Activated naive CD8-positive, alpha-beta T cell treated with anti-CD3 and anti-CD28 coated beads for 36 hours (primary cell): Measurements from ENCODE around the gene SLC35G3. TPM values are rescaled to one million over a fixed set of nuclear protein-coding genes. Genes with fewer than 3 reads are reported as not detected.
"Not testable (repeated sequence)": the region's sequence is repeated elsewhere in the genome, so short reads cannot be mapped to it uniquely, and the experiment has no call there.

Experiments
- DNase-seq: peaks from one replicate; pipeline ENCODE4 v3.0.0; 2021
- H3K27ac Mint-ChIP-seq: one replicate; pipeline ENCODE4 v1.8.0; 2022; ENCODE audit warnings: mild to moderate bottlenecking, moderate library complexity, mixed read lengths
- H3K27me3 Mint-ChIP-seq: one replicate; pipeline ENCODE4 v1.8.0; 2022; ENCODE audit warnings: mild to moderate bottlenecking, mixed read lengths
- H3K36me3 Mint-ChIP-seq: one replicate; pipeline ENCODE4 v1.8.0; 2021; ENCODE audit warnings: mild to moderate bottlenecking, mixed read lengths
- H3K4me1 Mint-ChIP-seq: one replicate; pipeline ENCODE4 v1.8.0; 2021; ENCODE audit warnings: mixed read lengths
- H3K4me3 Mint-ChIP-seq: one replicate; pipeline ENCODE4 v1.8.0; 2022; ENCODE audit warnings: mild to moderate bottlenecking, moderate library complexity, mixed read lengths
- H3K9me3 Mint-ChIP-seq: one replicate; pipeline ENCODE4 v1.8.0; 2022; ENCODE audit warnings: mixed read lengths
- total RNA-seq, 2 experiments: library from RNA; stranded (reverse); gene quantifications; one replicate each; pipeline ENCODE4 v1.2.3, GENCODE V29; 2021

SLC35G3 gene
- total RNA-seq, 2 experiments from 2014 or later, result not detected

- Mint-ChIP-seq H3K4me3 (no peak overlapping the region), H3K9me3 (peaks cover 2% of the 10 kb centered on the region), H3K27ac (no peak overlapping the region), H3K4me1 (peaks cover 72% of the 10 kb centered on the region), H3K36me3 (peaks cover 2% of the 10 kb centered on the region), H3K27me3 (no peaks in the 10 kb centered on the region)
- DNase-seq, result no peak
Measured at GRCh38 chr17:35184274-35184673, 9.9 kb downstream of the SLC35G3 start.

GRCh38 chr17:35183332-35183731, 10.9 kb downstream of the SLC35G3 start:
- DNase-seq, result peak; percentile 30
- H3K4me1 Mint-ChIP-seq, result peaks cover 65% of the 10 kb centered on the region
- no peak overlapping the region for H3K4me3 Mint-ChIP-seq
- no peaks in the 10 kb centered on the region for H3K27me3 Mint-ChIP-seq
- H3K9me3 Mint-ChIP-seq, result peaks cover 7% of the 10 kb centered on the region
- no peak overlapping the region for H3K27ac Mint-ChIP-seq
- peaks cover 7% of the 10 kb centered on the region for H3K36me3 Mint-ChIP-seq

GRCh38 chr17:35179379-35179778, 14.8 kb downstream of the SLC35G3 start:
- Mint-ChIP-seq H3K36me3 (peaks cover 16% of the 10 kb centered on the region), H3K9me3 (peaks cover 13% of the 10 kb centered on the region), H3K4me1 (peaks cover 68% of the 10 kb centered on the region)
- not testable (repeated sequence) for DNase-seq, H3K27me3 Mint-ChIP-seq, H3K4me3 Mint-ChIP-seq, H3K27ac Mint-ChIP-seq

- H3K4me3 Mint-ChIP-seq, result no peak overlapping the region
- no peak for DNase-seq
- peaks cover 60% of the 10 kb centered on the region for H3K4me1 Mint-ChIP-seq
Measured at GRCh38 chr17:35176897-35177296, 17.3 kb downstream of the SLC35G3 start.

GRCh38 chr17:35175638-35176415, 18.4 kb downstream of the SLC35G3 start:
- peak overlapping the region; percentile 38 for H3K27ac Mint-ChIP-seq
- H3K4me1 Mint-ChIP-seq, result peaks cover 63% of the 10 kb centered on the region
- H3K4me3 Mint-ChIP-seq, result no peak overlapping the region

More at GRCh38 chr17:35176897-35177296, 17.3 kb downstream of the SLC35G3 start:
- Mint-ChIP-seq H3K27ac (peak overlapping the region; percentile 84), H3K27me3 (no peaks in the 10 kb centered on the region), H3K36me3 (peaks cover 16% of the 10 kb centered on the region), H3K9me3 (peaks cover 13% of the 10 kb centered on the region)

DNA sequence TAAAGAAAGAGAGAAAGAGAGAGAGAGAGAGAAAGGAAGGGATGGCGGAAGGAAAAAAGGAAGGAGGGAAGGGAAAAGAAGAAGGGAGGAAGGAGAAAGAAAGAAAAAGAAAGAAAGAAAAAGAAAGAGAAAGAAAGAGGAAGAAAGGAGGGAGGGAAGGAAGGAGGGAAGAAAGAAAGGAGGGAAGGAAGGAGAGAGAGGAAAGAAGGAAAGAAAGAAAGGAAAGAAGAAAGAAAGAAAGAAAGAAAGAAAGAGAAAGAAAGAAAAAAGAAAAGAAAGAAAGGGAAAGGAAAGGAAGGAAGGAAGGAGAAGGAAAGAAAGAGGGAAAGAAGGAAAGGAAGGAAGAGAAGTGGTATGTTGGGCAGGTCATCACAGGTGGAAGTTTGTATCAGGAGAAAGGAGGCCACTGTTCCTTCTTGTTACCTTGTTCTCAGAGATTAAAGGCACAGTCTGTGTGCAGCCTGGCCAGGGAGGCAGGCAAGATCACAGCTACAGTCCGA, 19.3 kb downstream of the SLC35G3 start:
- H3K27me3 Mint-ChIP-seq, result no peaks in the 10 kb centered on the region
- H3K9me3 Mint-ChIP-seq, result peaks cover 13% of the 10 kb centered on the region
- peaks cover 58% of the 10 kb centered on the region for H3K4me1 Mint-ChIP-seq
- DNase-seq, result no peak
- H3K4me3 Mint-ChIP-seq, result no peak overlapping the region
- peaks cover 16% of the 10 kb centered on the region for H3K36me3 Mint-ChIP-seq
- H3K27ac Mint-ChIP-seq, result no peak overlapping the region

More at GRCh38 chr17:35175638-35176415, 18.4 kb downstream of the SLC35G3 start:
- no peak for DNase-seq
- peaks cover 16% of the 10 kb centered on the region for H3K36me3 Mint-ChIP-seq
- peaks cover 13% of the 10 kb centered on the region for H3K9me3 Mint-ChIP-seq
- H3K27me3 Mint-ChIP-seq, result no peaks in the 10 kb centered on the region

GRCh38 chr17:35172321-35172720, 21.9 kb downstream of the SLC35G3 start:
- H3K9me3 Mint-ChIP-seq, H3K36me3 Mint-ChIP-seq, H3K27me3 Mint-ChIP-seq, H3K4me3 Mint-ChIP-seq, DNase-seq: not testable (repeated sequence)
- H3K27ac Mint-ChIP-seq, result peak overlapping the region; percentile 68
- peaks cover 46% of the 10 kb centered on the region for H3K4me1 Mint-ChIP-seq

DNA sequence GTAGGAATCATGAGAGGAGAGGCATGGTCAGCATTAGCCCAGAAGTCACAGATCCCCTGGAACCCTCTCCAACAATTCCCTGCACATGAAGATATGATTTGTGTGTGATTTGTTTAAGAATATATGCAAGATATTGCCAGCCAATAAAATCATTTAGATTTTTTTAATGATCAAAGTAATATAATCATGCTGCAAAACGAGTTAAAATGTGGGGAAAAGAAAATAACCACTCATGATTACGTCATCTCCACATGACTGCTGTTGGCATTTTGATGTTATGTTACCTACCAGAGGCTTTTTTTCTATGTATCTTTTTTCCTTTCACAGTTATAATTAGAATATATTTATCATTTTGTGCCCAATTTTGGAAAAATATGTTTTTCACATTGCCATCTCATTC, 22.4 kb downstream of the SLC35G3 start:
- Mint-ChIP-seq H3K4me3 (peak overlapping the region; percentile 29), H3K27me3 (no peaks in the 10 kb centered on the region), H3K4me1 (peaks cover 42% of the 10 kb centered on the region), H3K36me3 (no peaks in the 10 kb centered on the region), H3K27ac (peak overlapping the region; percentile 80), H3K9me3 (no peaks in the 10 kb centered on the region)
- no peak for DNase-seq

DNA sequence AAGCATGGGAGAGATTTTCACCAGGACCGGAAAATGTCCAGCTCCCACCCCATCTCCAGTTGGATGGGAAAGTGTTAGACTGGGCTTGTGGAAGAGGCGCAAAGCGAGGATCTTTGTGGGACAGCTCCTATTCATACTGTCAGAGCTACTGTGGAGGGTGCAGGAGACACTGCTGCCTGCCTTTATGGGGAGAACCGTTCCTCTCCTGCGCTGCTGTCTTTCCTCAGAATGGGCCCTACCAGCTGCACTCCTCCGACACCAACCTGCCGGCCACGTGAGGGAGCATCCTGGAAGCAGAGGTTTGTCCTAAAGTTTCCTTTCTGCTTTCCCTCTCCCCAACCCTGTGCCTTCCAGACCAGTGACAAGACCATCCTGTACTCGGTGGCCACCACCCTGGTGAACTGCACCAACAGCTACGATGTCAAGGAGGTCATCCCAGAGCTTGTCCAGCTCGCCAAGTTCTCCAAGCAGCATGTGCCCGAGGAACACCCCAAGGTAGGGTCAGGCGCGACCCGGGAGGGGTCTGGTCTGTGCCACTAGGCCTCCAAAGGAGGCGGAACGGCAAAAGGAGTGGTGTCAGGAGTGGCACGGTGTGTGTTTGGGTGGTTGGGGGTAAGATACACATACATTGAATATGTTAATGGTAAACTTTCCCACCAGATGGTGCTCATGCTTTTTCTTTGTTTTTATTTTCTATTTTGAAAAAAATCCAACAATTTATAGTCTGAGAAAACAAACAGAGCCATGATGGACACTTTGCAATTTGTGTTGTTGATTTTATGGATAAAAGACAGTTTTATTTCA, 23.0 kb downstream of the SLC35G3 start:
- Mint-ChIP-seq H3K27ac (peak overlapping the region; percentile 80), H3K4me3 (peak overlapping the region; percentile 29), H3K27me3 (no peaks in the 10 kb centered on the region), H3K36me3 (no peaks in the 10 kb centered on the region), H3K9me3 (no peaks in the 10 kb centered on the region), H3K4me1 (peaks cover 36% of the 10 kb centered on the region)
- no peak for DNase-seq

- DNase-seq, result no peak
- Mint-ChIP-seq H3K4me1 (peaks cover 30% of the 10 kb centered on the region), H3K4me3 (no peak overlapping the region), H3K27me3 (no peaks in the 10 kb centered on the region), H3K36me3 (no peaks in the 10 kb centered on the region), H3K27ac (no peak overlapping the region), H3K9me3 (no peaks in the 10 kb centered on the region)
Measured at GRCh38 chr17:35169835-35170363, 24.3 kb downstream of the SLC35G3 start.

DNA sequence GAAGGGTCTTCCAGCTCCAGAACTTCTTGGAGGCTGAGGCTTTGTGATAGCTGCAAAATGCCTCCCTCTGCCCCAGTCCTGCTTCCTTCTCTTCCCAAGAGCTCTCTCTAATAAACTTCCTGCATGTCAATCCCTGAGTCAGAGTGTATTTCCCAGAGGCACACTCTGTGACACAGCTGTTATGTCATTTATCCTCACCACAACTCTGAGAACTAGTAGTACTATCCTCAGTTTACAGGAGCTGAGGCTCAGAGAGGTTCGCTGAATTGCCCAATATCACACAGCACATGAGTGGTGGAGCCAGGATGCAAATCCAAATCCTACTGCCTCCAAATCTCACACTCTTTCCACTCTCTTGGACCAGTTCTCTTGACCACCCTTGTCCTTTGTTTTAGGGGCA, 26.5 kb downstream of the SLC35G3 start:
- H3K27me3 Mint-ChIP-seq, result no peaks in the 10 kb centered on the region

DNA sequence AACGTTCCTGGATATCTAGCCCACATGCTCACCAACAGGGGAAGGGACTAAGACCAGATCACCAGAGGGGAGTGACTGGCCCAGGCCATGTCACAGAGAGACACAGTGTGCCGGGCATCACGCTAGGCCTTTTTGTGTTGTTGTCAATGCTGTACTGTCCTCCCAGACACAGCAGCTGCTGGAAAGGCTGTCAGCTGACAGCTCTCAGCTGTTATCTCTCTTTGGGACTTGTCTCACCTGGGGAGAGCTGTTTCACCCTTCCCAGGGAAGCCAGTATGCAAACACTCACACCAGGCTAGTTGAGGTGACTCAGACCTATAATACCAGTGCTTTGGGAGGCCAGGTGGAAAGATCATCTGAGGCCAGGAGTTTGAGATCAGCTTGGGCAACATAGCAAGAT, 27.1 kb downstream of the SLC35G3 start:
- H3K27me3 Mint-ChIP-seq, result no peaks in the 10 kb centered on the region
- H3K4me1 Mint-ChIP-seq, result peaks cover 20% of the 10 kb centered on the region
- H3K4me3 Mint-ChIP-seq, result no peak overlapping the region
- no peaks in the 10 kb centered on the region for H3K9me3 Mint-ChIP-seq
- no peaks in the 10 kb centered on the region for H3K36me3 Mint-ChIP-seq
- no peak for DNase-seq
- no peak overlapping the region for H3K27ac Mint-ChIP-seq

More for the DNA sequence above, 26.5 kb downstream of the SLC35G3 start:
- H3K27ac Mint-ChIP-seq, result no peak overlapping the region
- no peaks in the 10 kb centered on the region for H3K9me3 Mint-ChIP-seq
- no peaks in the 10 kb centered on the region for H3K36me3 Mint-ChIP-seq
- no peak overlapping the region for H3K4me3 Mint-ChIP-seq
- peaks cover 23% of the 10 kb centered on the region for H3K4me1 Mint-ChIP-seq
- no peak for DNase-seq

DNA sequence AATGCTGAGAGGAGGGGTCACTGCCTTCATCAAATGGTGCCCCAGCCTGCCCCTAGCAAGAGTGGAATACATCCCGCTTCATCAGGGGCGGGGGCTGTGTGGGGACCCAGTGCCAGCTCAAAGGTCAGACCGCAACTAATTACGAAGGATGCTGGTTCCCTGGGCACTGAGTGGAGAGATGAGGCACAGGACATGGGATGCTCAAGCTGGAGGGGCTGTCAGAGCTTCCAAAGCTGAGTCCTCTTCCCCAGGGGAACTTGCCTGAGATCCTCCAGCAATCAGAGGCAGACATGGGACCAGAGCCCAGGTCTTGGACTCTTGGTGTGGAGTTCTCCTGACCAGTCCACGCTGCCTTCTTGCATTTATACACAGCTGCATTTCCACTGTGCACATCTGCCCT, 27.7 kb downstream of the SLC35G3 start:
- Mint-ChIP-seq H3K4me1 (peaks cover 19% of the 10 kb centered on the region), H3K4me3 (no peak overlapping the region), H3K9me3 (no peaks in the 10 kb centered on the region), H3K27ac (no peak overlapping the region), H3K36me3 (no peaks in the 10 kb centered on the region), H3K27me3 (no peaks in the 10 kb centered on the region)
- no peak for DNase-seq

GRCh38 chr17:35164716-35165115, 29.5 kb downstream of the SLC35G3 start:
- Mint-ChIP-seq H3K27ac (no peak overlapping the region), H3K4me1 (peaks cover 33% of the 10 kb centered on the region), H3K4me3 (no peak overlapping the region)

DNA sequence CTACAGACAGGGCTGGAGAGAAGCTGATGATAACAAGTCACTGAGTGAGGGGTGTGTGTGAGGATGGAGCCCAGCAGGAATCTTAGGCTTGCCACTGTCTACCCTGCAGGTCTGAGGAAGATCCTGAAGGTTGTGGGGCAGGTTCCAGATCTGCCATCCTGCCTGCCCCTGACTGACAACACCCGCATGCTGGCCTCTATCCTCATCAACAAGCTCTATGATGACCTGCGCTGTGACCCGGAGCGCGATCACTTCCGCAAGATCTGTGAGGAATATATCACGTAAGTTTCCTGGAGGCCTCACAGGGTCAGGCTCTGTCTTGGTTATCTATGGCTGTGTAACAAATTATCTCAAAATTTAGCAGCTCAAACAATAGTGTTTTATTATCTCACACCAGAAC, 30.3 kb downstream of the SLC35G3 start:
- Mint-ChIP-seq H3K9me3 (no peaks in the 10 kb centered on the region), H3K27me3 (no peaks in the 10 kb centered on the region), H3K36me3 (no peaks in the 10 kb centered on the region), H3K27ac (no peak overlapping the region), H3K4me3 (no peak overlapping the region), H3K4me1 (peaks cover 37% of the 10 kb centered on the region)
- DNase-seq, result no peak

More at GRCh38 chr17:35164716-35165115, 29.5 kb downstream of the SLC35G3 start:
- H3K27me3 Mint-ChIP-seq, result no peaks in the 10 kb centered on the region
- H3K9me3 Mint-ChIP-seq, result no peaks in the 10 kb centered on the region
- no peaks in the 10 kb centered on the region for H3K36me3 Mint-ChIP-seq
- no peak for DNase-seq
